ENCODE results near the gene GSG1L.

Gene GSG1L

GRCh38 chr16:27776556-27777225, 286.8 kb downstream of the GSG1L start:
- TF ChIP-seq CTCF (IDR thresholded peaks at IDR 0.05) = no peak
- Histone ChIP-seq H3K27ac (no peak overlapping the region), H3K4me3 (no peak overlapping the region)
- DNase-seq (ENCODE audit: low spot score) = no peak

DNA sequence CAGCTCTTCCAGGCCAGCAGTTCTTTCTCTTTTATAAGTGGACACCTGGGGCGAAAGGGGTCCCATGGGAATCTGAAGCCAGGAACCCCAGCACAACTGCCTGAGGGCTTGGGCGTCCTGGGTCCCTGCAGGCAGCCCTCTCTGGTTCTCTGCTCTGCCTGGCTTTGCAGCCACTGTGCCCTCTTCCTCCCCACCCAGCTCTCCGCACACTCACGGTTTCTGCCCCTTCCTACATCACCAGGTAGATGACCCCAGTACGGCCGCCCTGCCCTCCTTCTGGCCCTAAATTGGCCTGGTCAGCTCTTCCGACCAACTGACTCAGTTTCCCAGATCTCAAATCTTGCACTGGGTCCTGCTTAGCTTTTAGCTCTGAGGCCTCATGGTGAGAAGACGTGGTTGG, 288.3 kb downstream of the GSG1L start:
- TF ChIP-seq CTCF (IDR thresholded peaks at IDR 0.05) = no peak
- H3K27ac ChIP-seq = no peak overlapping the region
- no peak for DNase-seq (ENCODE audit: low spot score)
- no peak overlapping the region for H3K4me3 ChIP-seq

DNA sequence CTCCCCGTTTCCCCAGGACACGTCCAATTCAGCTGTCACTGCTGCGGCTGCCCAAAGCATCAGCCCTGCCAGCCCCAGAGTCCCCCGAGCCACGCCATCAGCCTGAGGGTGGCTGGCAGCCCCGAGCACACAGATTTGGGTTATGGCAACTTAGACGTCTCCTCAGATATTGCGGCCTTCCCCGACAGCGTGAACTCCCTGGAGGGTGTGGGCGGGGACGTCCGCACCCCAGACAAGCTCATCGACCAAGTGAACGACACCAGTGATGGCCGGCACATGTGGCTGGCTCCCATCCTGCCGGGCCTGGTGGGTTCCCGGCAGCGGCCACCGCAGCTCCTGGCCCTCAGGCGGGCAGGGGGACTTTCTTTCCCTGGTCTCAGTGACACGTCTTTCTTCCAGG, 288.7 kb downstream of the GSG1L start:
- no peak for TF ChIP-seq CTCF (IDR thresholded peaks at IDR 0.05)
- Histone ChIP-seq H3K27ac (no peak overlapping the region), H3K4me3 (no peak overlapping the region)
- DNase-seq (ENCODE audit: low spot score) = no peak

DNA sequence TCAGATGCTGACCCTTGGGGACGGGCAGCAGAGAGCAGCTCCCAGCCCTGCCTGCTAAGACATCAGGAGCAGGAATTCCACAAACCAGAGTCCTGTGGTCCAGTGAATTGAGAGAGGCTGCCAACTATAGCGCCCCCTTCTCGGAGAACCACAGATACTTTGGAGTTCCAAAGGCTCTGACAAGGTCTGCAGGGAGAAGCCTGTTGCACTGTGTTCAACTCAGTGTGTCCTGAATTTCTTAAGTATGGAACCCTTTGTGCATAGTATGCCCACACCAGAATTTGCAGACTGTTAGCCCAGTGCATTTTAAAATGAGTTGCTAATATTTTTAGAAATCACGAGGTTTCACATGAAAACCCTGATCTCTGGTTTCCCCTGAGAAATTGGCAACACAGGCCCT, 290.2 kb downstream of the GSG1L start:
- Histone ChIP-seq H3K27ac (no peak overlapping the region), H3K4me3 (no peak overlapping the region)
- DNase-seq (ENCODE audit: low spot score) = no peak
- no peak for TF ChIP-seq CTCF (IDR thresholded peaks at IDR 0.05)

DNA sequence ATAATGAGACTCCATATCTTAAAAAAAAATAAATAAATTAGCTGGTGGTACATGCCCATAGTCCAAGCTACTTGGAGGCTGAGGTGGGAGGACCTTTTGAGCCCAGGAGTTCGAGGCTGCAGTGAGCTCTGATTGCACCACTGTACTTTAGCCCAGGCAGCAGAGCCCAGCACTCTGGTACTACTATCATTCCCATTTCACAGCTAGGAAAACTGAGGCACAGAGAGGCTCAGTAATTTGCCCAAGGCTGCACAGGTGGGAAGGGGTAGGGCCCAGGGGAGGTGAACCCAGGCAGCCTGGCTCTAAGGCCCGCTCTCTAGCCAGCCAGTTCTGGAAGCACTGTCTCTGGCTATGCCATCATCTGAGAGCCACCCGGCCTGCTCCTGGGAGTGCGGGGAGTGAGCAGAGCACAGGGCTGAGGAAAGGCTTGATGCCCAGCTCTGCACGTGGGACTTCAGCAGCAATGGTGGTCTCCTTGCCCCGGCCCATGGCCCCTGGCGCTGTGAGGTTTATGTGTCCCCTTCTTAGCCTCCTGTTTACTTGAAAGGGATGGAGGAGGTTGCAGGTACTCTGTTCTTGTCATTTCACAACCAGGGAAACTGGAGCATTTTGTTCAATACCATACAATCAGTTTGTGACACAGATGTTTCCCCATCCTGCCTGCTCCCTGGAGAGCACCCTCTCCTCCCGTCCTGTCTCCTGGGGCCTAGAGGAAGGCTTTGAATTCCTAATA, 291.3 kb downstream of the GSG1L start:
- Histone ChIP-seq H3K27ac (no peak overlapping the region), H3K4me3 (no peak overlapping the region)
- DNase-seq (ENCODE audit: low spot score) = no peak
- TF ChIP-seq CTCF (IDR thresholded peaks at IDR 0.05) = no peak

DNA sequence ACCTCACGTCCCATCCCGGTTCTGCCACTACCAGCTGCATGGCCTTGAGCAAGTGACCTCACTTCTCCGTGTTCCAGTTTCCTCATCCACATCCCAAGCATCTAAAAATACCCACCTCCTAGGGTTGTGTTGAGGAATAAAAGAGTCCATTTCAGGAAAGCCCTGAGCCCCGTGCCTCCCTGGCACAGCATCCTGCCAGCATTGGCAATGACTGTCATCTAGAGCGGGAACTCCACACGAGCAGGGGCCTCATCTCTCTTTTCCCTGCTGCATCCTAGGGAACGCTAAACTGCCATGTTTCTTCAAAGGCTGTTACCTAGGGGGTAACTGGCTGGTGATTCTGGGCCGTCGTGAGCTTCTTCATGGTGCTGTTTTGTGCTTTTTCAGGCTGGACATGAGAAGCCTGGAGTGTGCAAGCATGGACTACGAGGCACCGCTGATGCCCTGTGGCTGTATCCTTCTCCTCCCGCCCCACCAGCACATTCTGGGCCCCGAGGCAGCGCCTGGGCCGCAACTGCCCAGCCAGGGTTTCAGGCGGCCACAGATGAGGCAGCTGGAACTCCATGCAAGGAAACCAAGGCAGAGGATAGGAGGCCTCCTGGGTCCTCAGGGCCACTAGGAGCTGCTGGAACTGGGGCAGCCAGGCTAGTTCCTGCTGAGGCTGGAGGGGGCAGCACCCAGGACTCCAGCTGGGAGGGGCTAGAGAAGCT, 292.2 kb downstream of the GSG1L start:
- H3K4me3 ChIP-seq = no peak overlapping the region
- DNase-seq (ENCODE audit: low spot score) = no peak
- TF ChIP-seq CTCF (IDR thresholded peaks at IDR 0.05) = no peak
- no peak overlapping the region for H3K27ac ChIP-seq

Measured in coronary artery (tissue), 2 donors.